HepG2 (cell line): Measurements from ENCODE around the gene CLDN4.

Experiments
- CEBPB ChIP-seq: IDR thresholded peaks from 2 replicates; pipeline ENCODE4 v1.6.1; 2011; ENCODE audit warnings: low read depth, low read length, improper control_type of control experiment, borderline replicate concordance
- CTCF ChIP-seq: sonication (generic); formaldehyde crosslinking; IDR thresholded peaks from 2 replicates; pipeline ENCODE4 v1.5.0; 2020; ENCODE audit warnings: mild to moderate bottlenecking, missing genetic modification reagents, moderate library complexity
- FOXA3 ChIP-seq: IDR thresholded peaks from 2 replicates; pipeline ENCODE4 v1.6.1; 2016; ENCODE audit warnings: missing genetic modification reagents, missing compliant biosample characterization
- HNRNPH1 ChIP-seq: fragments of 200-400 bp; formaldehyde crosslinking; optimal IDR thresholded peaks from 2 replicates; pipeline ENCODE3; 2017; ENCODE audit warnings: mild to moderate bottlenecking, low read depth, low read length
- MAFK ChIP-seq, 2 experiments: IDR thresholded peaks in 1 of 2; conservative IDR thresholded peaks in 1 of 2; 2 replicates each; pipeline ENCODE4 v1.6.1; 2011; ENCODE audit warnings: improper control_type of control experiment in 2 of 2, low read length in 2 of 2
- POLR2A ChIP-seq, 2 experiments: IDR thresholded peaks; 2 replicates each; pipeline ENCODE4 v1.6.1; 2011; ENCODE audit warnings: low read depth in 2 of 2, low read length in 2 of 2, mild to moderate bottlenecking in 1 of 2, moderate library complexity in 1 of 2; ENCODE audit not compliant: insufficient read depth in 1 of 2
- TAF1 ChIP-seq: sonication (generic); formaldehyde crosslinking; IDR thresholded peaks from 2 replicates; pipeline ENCODE4 v1.4.0; 2020; ENCODE audit warnings: missing genetic modification reagents
- TCF7 ChIP-seq: sonication (generic); IDR thresholded peaks from 2 replicates; pipeline ENCODE4 v1.6.1; 2016; ENCODE audit warnings: antibody characterized with exemption, low read depth
- ZNF136 ChIP-seq: sonication (generic); formaldehyde crosslinking; IDR thresholded peaks from 2 replicates; pipeline ENCODE4 v1.8.1; 2022; ENCODE audit warnings: low read depth, mild to moderate bottlenecking, moderate library complexity, missing genetic modification reagents
- ZNF354B ChIP-seq: sonication (generic); formaldehyde crosslinking; IDR thresholded peaks from 2 replicates; pipeline ENCODE4 v1.8.0; 2022; ENCODE audit warnings: mild to moderate bottlenecking, missing genetic modification reagents
- ZNF430 ChIP-seq: sonication (generic); formaldehyde crosslinking; IDR thresholded peaks from 2 replicates; pipeline ENCODE4 v1.9.0; 2021; ENCODE audit warnings: mild to moderate bottlenecking, missing genetic modification reagents
- ZNF598 ChIP-seq: sonication (generic); formaldehyde crosslinking; IDR thresholded peaks from 2 replicates; pipeline ENCODE4 v1.5.1; 2020; ENCODE audit warnings: mild to moderate bottlenecking, missing genetic modification reagents, borderline replicate concordance

GRCh38 chr7:73864981-73865711, 34.4 kb downstream of the CLDN4 start:
- TF ChIP-seq CEBPB = no peak
- no peak for TF ChIP-seq FOXA3 (CRISPR knock-in tag)
- no peak for TF ChIP-seq CTCF (CRISPR knock-in tag)
- no peak for TF ChIP-seq HNRNPH1
- no peak for TF ChIP-seq ZNF598 (CRISPR knock-in tag)
- no peak for TF ChIP-seq ZNF354B (CRISPR knock-in tag)
- TF ChIP-seq ZNF136 = no peak
- no peak for TF ChIP-seq MAFK (conservative IDR thresholded peaks at IDR 0.05 in 1 of 2, IDR thresholded peaks at IDR 0.05 in 1 of 2; ENCODE audit: low read length in 2 of 2)
- no peak for TF ChIP-seq POLR2A (IDR thresholded peaks at IDR 0.05; ENCODE audit: insufficient read depth in 1 of 2, low read depth in 2 of 2, low read length in 2 of 2)
- no peak for TF ChIP-seq ZNF430 (CRISPR knock-in tag)
- no peak for TF ChIP-seq TAF1 (CRISPR knock-in tag)
- TF ChIP-seq TCF7 = no peak
